ENCODE measurements around the gene ADGRV1.

The ADGRV1 gene

DNA sequence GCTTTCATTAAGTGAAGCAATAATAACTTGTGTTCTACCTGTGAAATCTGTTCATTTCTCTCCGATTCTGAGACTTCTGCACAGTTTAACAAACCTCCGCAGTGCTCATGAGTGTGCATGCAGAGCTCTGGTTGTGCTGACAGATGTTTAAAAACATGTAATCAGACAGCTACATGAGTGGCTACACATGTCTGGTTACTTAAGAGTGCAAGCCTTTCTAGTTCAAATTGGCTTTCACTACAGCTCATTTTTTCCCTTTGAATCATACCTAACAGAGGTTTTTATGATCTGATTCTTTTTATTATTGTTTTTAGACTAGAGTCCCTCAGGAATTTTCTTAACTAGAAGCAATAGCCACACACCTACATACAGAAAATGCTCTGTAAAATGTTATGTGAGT lies 514.3 kb downstream of the ADGRV1 start:
- peak; percentile 64 for DNase-seq (ENCODE audit: low spot score)

DNA sequence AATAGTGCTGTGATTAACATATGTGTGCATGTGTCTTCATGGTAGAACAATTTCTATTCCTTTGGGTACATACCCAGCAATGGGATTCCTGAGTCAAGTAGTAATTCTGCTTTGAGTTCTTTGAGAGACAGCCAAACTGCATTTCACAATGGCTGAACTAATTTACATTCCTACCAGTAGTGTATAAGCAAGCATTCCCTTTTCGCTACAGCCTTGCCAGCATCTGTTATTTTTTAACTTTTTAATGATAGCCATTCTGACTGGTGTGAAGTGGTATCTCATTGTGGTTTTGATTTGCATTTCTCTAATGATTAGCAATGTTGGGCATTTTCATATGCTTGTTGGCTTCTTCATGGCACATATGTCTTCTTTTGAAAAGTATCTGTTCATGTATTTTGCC lies 516.0 kb downstream of the ADGRV1 start:
- DNase-seq (ENCODE audit: low spot score), result peak; percentile 98

GRCh38 chr5:91076138-91076537 lies 517.5 kb downstream of the ADGRV1 start:
- peak; percentile 90 for DNase-seq (ENCODE audit: low spot score)

- DNase-seq (ENCODE audit: low spot score), result peak; percentile 68
These were observed 519.0 kb downstream of the ADGRV1 start for GRCh38 chr5:91077623-91078022.

GRCh38 chr5:91079037-91079436 lies 520.4 kb downstream of the ADGRV1 start:
- DNase-seq (ENCODE audit: low spot score), result peak; percentile 69

DNA sequence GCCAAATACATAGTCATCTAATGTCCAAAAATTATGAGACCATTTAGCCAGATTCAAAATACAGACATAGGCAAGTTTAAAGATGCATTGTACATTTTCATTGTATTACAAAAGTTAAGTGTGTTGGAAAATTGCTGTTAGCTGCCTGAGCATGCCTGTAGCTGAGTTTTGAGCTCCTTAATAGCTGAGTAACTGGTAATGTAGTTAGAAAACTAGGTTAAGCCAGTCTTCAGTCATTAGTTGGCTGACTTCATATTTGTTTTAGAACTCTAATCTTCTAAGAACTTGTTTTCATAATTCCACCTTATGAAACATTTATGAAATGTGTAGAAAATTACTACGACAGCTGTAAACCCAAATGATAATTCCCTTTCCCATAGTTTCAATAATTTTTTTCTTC lies 531.2 kb downstream of the ADGRV1 start:
- DNase-seq (ENCODE audit: low spot score), result no peak

DNA sequence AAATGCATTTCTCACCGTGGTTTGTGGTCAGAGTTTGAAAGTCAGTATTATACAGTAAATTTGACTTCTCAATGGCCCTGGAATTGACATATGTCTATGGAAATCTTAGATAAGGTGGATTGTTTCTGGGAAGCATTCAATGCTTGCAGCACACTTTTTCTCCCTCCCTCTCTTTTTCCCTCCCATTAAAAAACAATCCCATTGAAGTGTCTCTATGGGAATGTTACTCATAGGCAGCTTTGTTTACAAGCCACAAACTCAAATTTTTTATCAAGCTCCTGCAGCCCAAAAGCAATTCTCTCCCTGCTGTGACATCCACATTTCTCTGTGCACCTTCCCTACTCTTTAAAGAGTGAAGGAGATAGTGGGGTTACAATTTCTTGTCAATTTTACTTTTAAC lies 532.4 kb downstream of the ADGRV1 start:
- DNase-seq (ENCODE audit: low spot score), result no peak

DNA sequence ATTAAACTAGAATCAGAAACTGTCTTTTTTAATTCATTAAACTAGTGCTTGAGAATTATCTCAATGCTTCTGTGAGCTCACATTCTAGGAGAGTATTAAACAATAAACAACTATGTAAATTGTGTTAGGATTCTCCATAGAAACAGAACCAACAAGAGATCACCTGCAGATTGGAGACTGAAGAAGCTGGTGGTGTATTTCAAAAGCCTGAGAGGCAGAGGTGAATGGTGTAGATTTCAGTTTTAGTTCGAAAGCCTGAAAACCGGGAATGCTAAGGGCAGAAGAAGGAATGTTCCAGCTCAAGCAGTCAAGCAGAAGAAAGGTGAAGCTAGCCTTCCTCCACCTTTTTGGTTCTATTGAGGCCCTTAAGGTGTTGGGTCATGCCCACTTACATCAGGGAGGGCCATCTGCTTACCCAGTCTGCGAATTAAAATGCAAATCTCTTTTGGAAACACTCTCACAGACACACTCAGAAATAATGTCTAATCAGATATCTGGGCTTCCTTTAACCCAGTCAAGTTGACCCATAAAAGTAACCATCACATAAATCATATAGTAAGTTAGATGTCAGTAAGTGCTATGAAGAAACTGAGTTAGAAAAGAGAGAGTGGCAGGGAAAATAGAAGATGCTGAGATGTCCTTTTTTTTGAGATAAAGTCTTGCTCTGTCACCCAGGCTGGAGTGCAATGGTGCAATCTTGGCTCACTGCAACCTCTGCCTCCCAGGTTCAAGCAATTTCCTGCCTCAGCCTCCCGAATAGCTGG lies 533.1 kb downstream of the ADGRV1 start:
- DNase-seq (ENCODE audit: low spot score), result no peak

DNA sequence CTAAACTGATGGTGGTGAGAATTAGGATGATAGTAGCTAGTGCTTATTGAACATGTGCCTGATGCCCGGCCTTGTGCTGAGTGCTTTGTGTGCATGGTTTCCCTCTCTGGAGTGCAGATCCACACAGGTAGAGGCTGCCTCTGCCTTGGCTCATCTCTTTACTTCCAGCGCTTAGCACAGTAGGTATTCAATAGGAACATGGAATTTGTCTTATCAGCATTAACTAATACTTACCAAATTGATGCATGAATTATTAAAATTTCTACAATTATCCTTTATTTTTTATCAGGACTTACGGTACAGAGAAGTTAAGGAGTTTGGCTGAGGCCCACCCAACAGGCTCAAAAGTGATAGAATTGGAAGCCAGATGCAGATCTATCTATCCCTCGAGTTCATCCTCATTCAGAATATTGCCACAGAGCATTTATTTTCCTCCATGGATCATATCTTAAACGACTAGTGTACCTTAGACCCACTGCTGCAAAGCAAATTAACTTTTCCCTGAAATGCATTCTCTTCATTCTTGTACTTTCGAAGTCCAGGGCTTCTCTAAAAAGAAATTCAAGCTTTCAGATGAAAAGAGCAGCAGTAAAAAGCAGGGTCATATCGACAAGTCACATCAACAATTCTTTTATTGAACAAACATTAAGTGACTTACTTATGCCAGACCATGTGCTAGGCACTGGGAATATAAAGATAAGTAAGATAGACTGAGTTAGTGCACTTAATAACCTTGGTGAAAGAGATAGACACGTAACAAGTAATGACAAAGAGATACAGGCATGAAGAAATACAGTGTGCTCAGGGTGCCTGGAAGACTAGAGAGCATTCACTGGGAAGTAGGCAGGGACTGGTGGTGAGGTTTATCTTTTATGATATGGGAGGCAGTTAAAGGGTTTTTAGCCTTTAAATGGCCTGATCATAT lies 534.5 kb downstream of the ADGRV1 start:
- DNase-seq (ENCODE audit: low spot score), result no peak

- DNase-seq (ENCODE audit: low spot score), result no peak
These were observed 536.7 kb downstream of the ADGRV1 start for GRCh38 chr5:91095313-91095712.

DNA sequence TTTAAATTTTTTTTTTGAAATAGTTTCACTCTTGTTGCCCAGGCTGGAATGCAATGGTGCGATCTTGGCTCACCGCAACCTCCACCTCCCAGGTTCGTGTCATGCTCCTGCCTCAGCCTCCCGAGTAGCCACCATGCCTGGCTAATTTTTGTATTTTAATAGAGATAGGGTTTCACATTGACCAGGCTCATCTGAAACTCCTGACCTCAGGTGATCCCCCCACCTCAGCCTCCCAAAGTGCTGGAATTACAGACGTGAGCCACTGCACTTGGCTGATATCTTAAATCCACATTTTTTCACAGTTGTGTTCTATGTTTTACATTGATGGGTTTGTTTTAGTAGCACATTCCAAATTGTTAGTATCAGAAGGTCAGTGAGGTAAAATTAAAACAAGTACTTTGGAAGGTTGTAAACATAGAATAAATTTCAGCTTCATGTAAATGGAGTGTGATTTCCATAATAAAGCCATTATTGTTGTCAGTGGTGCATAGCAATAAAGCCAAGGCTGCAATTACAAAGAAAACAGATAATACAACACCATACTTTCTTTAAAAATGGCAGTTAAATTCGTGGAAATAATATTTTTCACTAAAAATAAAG lies 537.3 kb downstream of the ADGRV1 start:
- peak; percentile 13 for DNase-seq (ENCODE audit: low spot score)

GRCh38 chr5:91098541-91098940 lies 539.9 kb downstream of the ADGRV1 start:
- no peak for DNase-seq (ENCODE audit: low spot score)

DNA sequence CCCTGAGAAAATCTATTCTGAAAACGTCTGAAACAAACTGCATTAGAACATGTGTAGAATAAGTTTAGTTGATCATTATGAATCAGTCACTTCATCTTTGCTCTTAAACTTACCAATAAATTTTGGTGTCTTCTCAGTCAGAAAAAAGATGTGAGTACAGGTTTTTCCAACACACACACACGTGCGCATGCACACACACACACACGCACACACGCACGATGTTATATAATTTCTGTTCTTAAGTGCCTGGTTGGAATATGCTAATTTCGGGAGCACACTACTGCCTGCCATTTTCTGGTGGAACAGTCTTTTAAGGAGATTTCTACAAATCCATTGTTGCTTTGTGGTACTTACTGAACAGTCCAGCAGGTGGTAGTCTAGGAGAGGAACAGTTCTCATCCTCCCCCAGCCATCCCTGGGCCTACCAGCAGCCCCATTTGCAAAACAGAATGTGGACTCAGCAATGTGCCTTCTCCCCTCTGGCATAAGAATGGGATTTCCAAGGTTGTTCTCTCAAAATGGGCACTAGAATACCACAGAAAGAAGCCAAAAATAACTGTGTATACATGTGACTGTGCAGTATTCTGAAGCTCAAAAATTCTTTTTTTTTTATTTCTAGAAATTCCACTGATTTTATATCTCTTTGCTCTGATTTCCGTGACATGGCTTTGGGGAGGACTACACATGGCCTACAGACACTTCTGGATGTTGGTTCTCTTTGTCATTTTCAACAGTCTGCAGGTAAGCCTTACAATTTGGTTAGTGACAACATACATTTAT lies 543.2 kb downstream of the ADGRV1 start:
- DNase-seq (ENCODE audit: low spot score), result peak; percentile 82

DNA sequence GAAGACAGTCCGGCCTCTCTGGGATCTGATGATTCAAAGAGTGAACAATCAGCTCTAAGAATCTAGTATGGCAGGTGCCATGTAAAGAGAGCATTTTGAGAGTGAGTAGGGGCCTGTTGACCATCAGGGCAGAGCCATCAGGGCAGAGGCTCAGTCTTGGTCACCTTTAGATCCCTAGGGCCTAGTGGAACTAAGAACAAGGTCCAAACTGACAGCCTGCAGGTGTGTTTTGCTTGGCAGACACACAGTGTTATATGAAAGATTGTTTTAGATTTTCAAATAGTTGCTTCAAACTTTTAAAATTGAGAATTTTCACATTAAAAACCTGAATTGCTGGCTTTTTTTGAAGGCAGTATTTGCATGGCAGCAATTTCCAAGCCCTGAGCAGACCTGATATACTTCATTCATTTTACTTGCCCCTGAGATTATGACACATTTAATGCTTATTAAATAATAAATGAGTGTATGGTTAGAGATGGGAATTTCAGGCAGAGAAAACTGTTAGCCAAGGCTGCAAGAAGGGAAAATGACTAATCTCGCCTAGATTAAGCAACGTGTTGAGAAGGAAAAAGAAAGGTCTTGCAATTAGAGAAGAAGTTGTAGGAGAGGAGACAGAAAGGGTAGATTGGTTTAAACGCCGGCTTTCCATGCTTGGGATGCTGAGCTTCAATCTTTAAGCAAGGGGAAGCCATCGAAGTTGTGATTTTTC lies 544.9 kb downstream of the ADGRV1 start:
- DNase-seq (ENCODE audit: low spot score), result no peak

DNA sequence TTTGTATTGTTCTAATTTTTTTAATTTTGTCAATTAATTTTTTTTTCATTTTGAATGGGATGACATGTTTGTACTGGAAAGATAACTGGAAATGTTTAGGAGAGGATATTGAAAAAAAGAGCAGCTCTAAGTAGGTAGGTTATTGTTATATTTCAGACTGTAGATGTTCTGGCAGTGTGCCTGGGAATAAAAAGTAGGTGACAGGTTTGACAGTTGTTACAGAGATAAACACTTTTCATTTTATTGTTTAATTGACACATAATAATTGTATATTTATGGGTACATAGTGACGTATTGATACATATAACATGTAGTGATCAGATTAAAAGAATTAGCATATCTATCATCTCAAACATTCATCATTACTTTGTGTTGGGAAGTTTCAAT lies 545.5 kb downstream of the ADGRV1 start:
- DNase-seq (ENCODE audit: low spot score), result no peak

- DNase-seq (ENCODE audit: low spot score), result no peak
These were observed 548.4 kb downstream of the ADGRV1 start for GRCh38 chr5:91106842-91107511.

GRCh38 chr5:91109634-91110033 lies 551.0 kb downstream of the ADGRV1 start:
- no peak for DNase-seq (ENCODE audit: low spot score)

- DNase-seq (ENCODE audit: low spot score), result no peak
These were observed 552.1 kb downstream of the ADGRV1 start for GRCh38 chr5:91110686-91111085.

GRCh38 chr5:91111473-91112238 lies 553.1 kb downstream of the ADGRV1 start:
- no peak for DNase-seq (ENCODE audit: low spot score)

- no peak for DNase-seq (ENCODE audit: low spot score)
These were observed 556.1 kb downstream of the ADGRV1 start for GRCh38 chr5:91114658-91115057.

Data from kidney tubule cell (primary cell).